B cell (primary cell): ENCODE results near the gene ANKRD33. TPM values are rescaled to one million over a fixed set of nuclear protein-coding genes. Genes with fewer than 3 reads are reported as not detected.

Experiments used
- ATAC-seq: fragments of 200-7000 bp; cut with Tn5 transposase; one replicate; pipeline ENCODE4 v1.10.0; 2021; ENCODE audit warnings: low read depth, mild to moderate bottlenecking, moderate number of reproducible peaks, moderate library complexity
- CTCF ChIA-PET: fragments of 350-600 bp; sonication (Branson Sonifier 250); formaldehyde crosslinking; loops from one replicate; lab custom pipeline; 2021; ENCODE audit warnings: antibody characterized with exemption, inconsistent platforms; lab: Charles Lee
- POLR2A ChIA-PET: fragments of 350-600 bp; sonication (Branson Sonifier 250); formaldehyde crosslinking; loops from one replicate; lab custom pipeline; 2021; ENCODE audit warnings: antibody characterized with exemption; lab: Charles Lee
- DNase-seq: peaks from one replicate; pipeline ENCODE4 v3.0.0; 2013
- H2AFZ ChIP-seq: 2 replicates; pipeline ENCODE4 v1.6.1; 2012; ENCODE audit warnings: mild to moderate bottlenecking, low read depth, low read length; ENCODE audit not compliant: insufficient read depth, poor library complexity, severe bottlenecking
- H3K27ac ChIP-seq, 2 donors: 1 replicate in 1 of 2; 2 replicates in 1 of 2; pipeline ENCODE4 v1.5.1; 2012 to 2013; ENCODE audit warnings: low read length in 2 of 2, mild to moderate bottlenecking in 2 of 2, moderate library complexity in 1 of 2
- H3K27me3 ChIP-seq, 4 experiments: fragments of 200-600 bp in 1 of 4; sonication (generic) in 1 of 4; replicated peaks in 1 of 4; 1 replicate in 2 of 4; 2 replicates in 2 of 4; pipeline versions ENCODE4 v1.6.1 to v1.7.0; 2013 to 2016; ENCODE audit warnings: low read length in 3 of 4, mild to moderate bottlenecking in 2 of 4, mixed read lengths in 1 of 4, moderate library complexity in 1 of 4; ENCODE audit not compliant: insufficient read depth in 4 of 4, control insufficient read depth in 3 of 4; ENCODE audit errors: control extremely low read depth in 1 of 4
- H3K36me3 ChIP-seq, 2 experiments: replicated peaks in 1 of 2; 1 replicate in 1 of 2; 2 replicates in 1 of 2; pipeline versions ENCODE4 v1.6.1 to v1.7.1; 2013; ENCODE audit warnings: low read length in 1 of 2; ENCODE audit not compliant: insufficient read depth in 2 of 2, control insufficient read depth in 1 of 2; ENCODE audit errors: control extremely low read depth in 1 of 2, extremely low read depth in 1 of 2
- H3K4me1 ChIP-seq, 2 donors: fragments of 200-600 bp in 1 of 2; sonication (generic) in 1 of 2; 1 replicate in 1 of 2; 2 replicates in 1 of 2; pipeline versions ENCODE4 v1.5.1 to v1.6.1; 2013 to 2017; ENCODE audit warnings: low read length in 2 of 2; ENCODE audit not compliant: control insufficient read depth in 2 of 2, insufficient read depth in 2 of 2
- H3K4me2 ChIP-seq: replicated peaks from 2 replicates; pipeline ENCODE3; 2012; ENCODE audit warnings: mild to moderate bottlenecking, low read depth, low read length; ENCODE audit not compliant: poor library complexity, severe bottlenecking
- H3K4me3 ChIP-seq, 5 experiments: fragments of 200-600 bp in 1 of 5; sonication (generic) in 1 of 5; 1 replicate in 3 of 5; 2 replicates in 2 of 5; pipeline versions ENCODE4 v1.5.1 to v1.7.0; 2011 to 2016; ENCODE audit warnings: low read length in 4 of 5, mild to moderate bottlenecking in 4 of 5, low read depth in 2 of 5, control low read depth in 1 of 5, moderate library complexity in 1 of 5; ENCODE audit not compliant: insufficient read depth in 1 of 5; ENCODE audit errors: control extremely low read depth in 1 of 5, extremely low read depth in 1 of 5
- H3K79me2 ChIP-seq: fragments of 200-600 bp; sonication (generic); one replicate; pipeline ENCODE4 v1.6.0; 2016; ENCODE audit warnings: low read length; ENCODE audit not compliant: control insufficient read depth, insufficient read depth
- H3K9ac ChIP-seq: fragments of 200-600 bp; sonication (generic); 2 replicates; pipeline ENCODE4 v1.6.1; 2017; ENCODE audit warnings: mild to moderate bottlenecking, low read length, moderate library complexity
- H3K9me3 ChIP-seq, 3 donors: one replicate each; pipeline versions ENCODE4 v1.6.1 to v1.7.1; 2013; ENCODE audit warnings: low read length in 2 of 3; ENCODE audit not compliant: control insufficient read depth in 2 of 3, insufficient read depth in 1 of 3; ENCODE audit errors: control extremely low read depth in 1 of 3
- H4K20me1 ChIP-seq: 2 replicates; pipeline ENCODE4 v1.6.0; 2012; ENCODE audit warnings: mild to moderate bottlenecking, low read length; ENCODE audit not compliant: insufficient read depth, control insufficient read depth, poor library complexity, severe bottlenecking
- H3K27ac Mint-ChIP-seq: one replicate; pipeline ENCODE4 v1.8.0; 2021; ENCODE audit warnings: mixed read lengths
- H3K27me3 Mint-ChIP-seq: one replicate; pipeline ENCODE4 v1.8.0; 2021; ENCODE audit warnings: mixed read lengths
- H3K4me1 Mint-ChIP-seq: one replicate; pipeline ENCODE4 v1.8.0; 2021; ENCODE audit warnings: mixed read lengths
- H3K4me3 Mint-ChIP-seq: one replicate; pipeline ENCODE4 v1.8.0; 2021; ENCODE audit warnings: mixed read lengths
- H3K9me3 Mint-ChIP-seq: one replicate; pipeline ENCODE4 v1.8.0; 2022; ENCODE audit warnings: mixed read lengths; ENCODE audit not compliant: insufficient read depth
- CTCF ChIP-seq: fragments of 200-600 bp; IDR thresholded peaks from one replicate; pipeline ENCODE4 v1.8.0; 2022; ENCODE audit warnings: antibody characterized with exemption, mild to moderate bottlenecking
- EZH2 ChIP-seq: IDR thresholded peaks from 2 replicates; pipeline ENCODE4 v1.6.1; 2012; ENCODE audit warnings: borderline replicate concordance, low read depth, mild to moderate bottlenecking, moderate library complexity, low read length; ENCODE audit not compliant: insufficient read depth, poor library complexity, severe bottlenecking
- WGBS: methylation state at CpG from one replicate; pipeline ENCODE4 v1.1.5; 2013; ENCODE audit warnings: missing lambda C conversion rate; ENCODE audit not compliant: insufficient coverage; 5-methylcytosine and 5-hydroxymethylcytosine counted together
- intact Hi-C: fragments of 100-400 bp; cut with micrococcal nuclease; formaldehyde crosslinking; loops from one replicate; pipeline ENCODE4 v1.10.0; 2022
- polyA plus RNA-seq: library from polyadenylated mRNA; depleted of rRNA; stranded (reverse); fragments of >200 nt; gene quantifications from 2 replicates; pipeline ENCODE4 v1.2.3, GENCODE V29; 2012
- total RNA-seq, 2 donors: library from RNA; stranded (reverse); fragments of 120-200 nt in 1 of 2; gene quantifications; 1 replicate in 1 of 2; 2 replicates in 1 of 2; pipeline versions ENCODE4 v1.2.3 to v1.2.4, GENCODE V29; 2013 to 2022

Gene ANKRD33
- total and polyA plus RNA-seq, 2 donors (not counting 1 experiment from before 2014, with no cell fraction given) = not detected

DNA sequence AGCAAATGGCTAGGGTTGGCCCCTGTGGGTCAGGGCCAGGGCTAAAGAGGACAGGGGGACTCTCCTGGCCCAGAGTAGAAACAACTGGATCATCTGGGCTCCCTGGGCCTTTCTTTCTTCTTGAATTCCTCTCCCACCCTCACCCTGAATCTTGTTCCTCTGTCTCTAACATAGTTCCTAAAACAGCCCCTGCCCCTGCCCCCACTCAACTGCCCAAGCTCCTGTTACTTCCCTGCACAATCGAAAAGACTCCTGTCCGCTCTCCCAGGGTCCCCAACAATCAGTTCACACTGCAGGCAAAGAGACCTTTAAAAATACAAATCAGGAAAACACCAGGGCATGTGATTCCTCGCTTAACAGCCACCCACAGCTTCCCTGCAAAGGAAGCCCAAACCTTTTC, 18.0 kb upstream of the ANKRD33 start:
- peaks cover 0 to 72% (median 35%) of the 10 kb centered on the region in 4 experiments for H3K27me3 ChIP-seq
- H2AFZ ChIP-seq = no peak overlapping the region
- ChIA-PET POLR2A (no interaction called here), CTCF (interaction anchor here (0.7 kb wide), 1 partner anchor 68 kb away, joined by 3 read pairs; no protein-coding TSS in a partner anchor)
- no peak for TF ChIP-seq CTCF
- TF ChIP-seq EZH2 = no peak
- H3K9ac ChIP-seq = no peak overlapping the region
- H3K4me1 ChIP-seq = peaks cover 16 to 32% of the 10 kb centered on the region in 2 donors
- no peaks in the 10 kb centered on the region for H3K36me3 ChIP-seq
- no peak overlapping the region for H3K4me3 ChIP-seq
- H3K9me3 Mint-ChIP-seq = no peaks in the 10 kb centered on the region
- H4K20me1 ChIP-seq = no peaks in the 10 kb centered on the region
- no peak overlapping the region for H3K27ac Mint-ChIP-seq
- no peak for DNase-seq
- peaks cover 52% of the 10 kb centered on the region for H3K27me3 Mint-ChIP-seq
- H3K4me2 ChIP-seq = no peak overlapping the region
- intact Hi-C loops = no loop called here
- peaks cover 19% of the 10 kb centered on the region for H3K4me1 Mint-ChIP-seq
- no peak overlapping the region for H3K4me3 Mint-ChIP-seq
- H3K27ac ChIP-seq = no peak overlapping the region
- no peaks in the 10 kb centered on the region for H3K9me3 ChIP-seq
- no peaks in the 10 kb centered on the region for H3K79me2 ChIP-seq
- 34% methylated on average over 3 of the region's 3 CpGs for WGBS
- no peak for ATAC-seq

- TF ChIP-seq CTCF (no peak), EZH2 (no peak)
- no peaks in the 10 kb centered on the region for H3K9me3 ChIP-seq
- peaks cover 50% of the 10 kb centered on the region for H3K27me3 Mint-ChIP-seq
- DNase-seq = no peak
- no peak overlapping the region for H3K27ac Mint-ChIP-seq
- H3K79me2 ChIP-seq = no peaks in the 10 kb centered on the region
- H2AFZ ChIP-seq = peak overlapping the region; percentile 16
- no peak overlapping the region for H3K27ac ChIP-seq
- WGBS = 24% methylated on average over 4 of the region's 4 CpGs
- intact Hi-C loops = no loop called here
- no peaks in the 10 kb centered on the region for H3K9me3 Mint-ChIP-seq
- H3K27me3 ChIP-seq = peaks cover 0 to 66% (median 29%) of the 10 kb centered on the region in 4 experiments
- H3K4me3 Mint-ChIP-seq = peak overlapping the region; percentile 53
- POLR2A ChIA-PET = no interaction called here
- no peak for ATAC-seq
- H3K4me2 ChIP-seq = no peak overlapping the region
- H3K4me1 ChIP-seq = peaks cover 16 to 32% of the 10 kb centered on the region in 2 donors
- no peak overlapping the region for H3K9ac ChIP-seq
- H3K4me3 ChIP-seq = no peak overlapping the region
- CTCF ChIA-PET = interaction anchor here (1.3 kb wide), 1 partner anchor 107 kb away, joined by 4 read pairs; no protein-coding TSS in a partner anchor
- H3K4me1 Mint-ChIP-seq = peaks cover 19% of the 10 kb centered on the region
- H3K36me3 ChIP-seq = no peaks in the 10 kb centered on the region
- no peaks in the 10 kb centered on the region for H4K20me1 ChIP-seq
Measured at GRCh38 chr12:51870504-51870903, 17.4 kb upstream of the ANKRD33 start.
